OCI-LY3 (cell line): Measurements from ENCODE around the gene ELAVL2.

Experiments used
- H2AFZ ChIP-seq: fragments of 200-600, 300-600 bp; shearing (Covaris generic); 2 replicates; pipeline ENCODE4 v1.6.0; 2014; ENCODE audit warnings: antibody characterized with exemption, low read depth, low read length
- H3K27ac ChIP-seq: fragments of 200-600, 300-600 bp; sonication (generic); 2 replicates; pipeline ENCODE4 v1.5.1; 2014; ENCODE audit warnings: mild to moderate bottlenecking, low read length, moderate library complexity, mixed read lengths
- H3K27me3 ChIP-seq: fragments of 200-600, 300-600 bp; sonication (generic); 2 replicates; pipeline ENCODE4 v1.6.1; 2014; ENCODE audit warnings: low read depth, low read length, mixed read lengths
- H3K36me3 ChIP-seq: fragments of 200-600, 300-600 bp; sonication (generic); replicated peaks from 2 replicates; pipeline ENCODE3; 2014; ENCODE audit warnings: low read depth, low read length, mixed read lengths
- H3K4me1 ChIP-seq: fragments of 300-600, 200-600 bp; sonication (generic); 2 replicates; pipeline ENCODE4 v1.6.1; 2014; ENCODE audit warnings: low read length, mixed read lengths
- H3K4me2 ChIP-seq: fragments of 200-600, 300-600 bp; sonication (generic); 2 replicates; pipeline ENCODE4 v1.6.1; 2014; ENCODE audit warnings: low read length, mixed read lengths
- H3K4me3 ChIP-seq: fragments of 300-600, 200-600 bp; sonication (generic); 2 replicates; pipeline ENCODE4 v1.5.1; 2014; ENCODE audit warnings: antibody characterized with exemption, mild to moderate bottlenecking, low read length, moderate library complexity
- H3K79me2 ChIP-seq: fragments of 300-600, 200-600 bp; shearing (Covaris generic); 2 replicates; pipeline ENCODE4 v1.6.1; 2014; ENCODE audit warnings: mild to moderate bottlenecking, low read length, mixed read lengths
- H3K9ac ChIP-seq: fragments of 300-600, 200-600 bp; shearing (Covaris generic); 2 replicates; pipeline ENCODE4 v1.6.0; 2014; ENCODE audit warnings: mild to moderate bottlenecking, low read length, moderate library complexity
- H3K9me3 ChIP-seq: fragments of 200-600, 300-600 bp; shearing (Covaris generic); 2 replicates; pipeline ENCODE4 v1.6.1; 2014; ENCODE audit warnings: low read length, mixed read lengths; ENCODE audit not compliant: insufficient read depth
- H4K20me1 ChIP-seq: fragments of 200-600, 300-600 bp; sonication (generic); 2 replicates; pipeline ENCODE4 v1.6.1; 2016; ENCODE audit warnings: low read length, mixed read lengths; ENCODE audit not compliant: insufficient read depth
- EZH2phosphoT487 ChIP-seq: fragments of 200-600 bp; shearing (Covaris generic); IDR thresholded peaks from 2 replicates; pipeline ENCODE4 v1.6.1; 2018; ENCODE audit warnings: antibody characterized with exemption, mixed run types, low read depth
- TF ChIP-seq, protein P1 (sequence below): fragments of 200-600, 300-600 bp; sonication (generic); IDR thresholded peaks from 2 replicates; pipeline ENCODE4 v1.5.1; 2014; ENCODE audit warnings: antibody characterized with exemption, low read length, low read depth

ELAVL2 gene

DNA sequence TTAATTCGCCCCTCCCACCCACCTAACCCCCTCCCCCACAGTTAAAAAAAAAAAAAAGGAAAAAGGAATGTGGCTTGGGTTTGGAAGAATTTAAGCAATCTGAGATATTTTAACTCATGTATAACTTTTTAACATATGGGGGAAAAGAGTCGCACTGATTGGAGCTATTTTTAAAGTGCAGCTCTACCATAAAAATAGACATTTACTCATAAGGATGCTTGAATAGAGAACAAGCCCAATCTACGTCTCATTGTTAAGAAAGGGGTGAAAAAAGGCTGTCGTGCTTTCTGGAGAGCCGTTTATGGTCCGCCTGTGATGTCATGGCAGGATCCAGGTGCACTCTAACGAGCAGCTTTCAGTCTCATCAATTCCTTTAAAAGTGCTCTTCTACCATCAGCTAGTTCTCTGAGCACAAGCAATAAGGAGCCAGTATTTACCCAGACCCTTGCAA is 142.4 kb downstream of the ELAVL2 start:
- no peak overlapping the region for H3K4me3 ChIP-seq
- TF ChIP-seq, protein P1, sequence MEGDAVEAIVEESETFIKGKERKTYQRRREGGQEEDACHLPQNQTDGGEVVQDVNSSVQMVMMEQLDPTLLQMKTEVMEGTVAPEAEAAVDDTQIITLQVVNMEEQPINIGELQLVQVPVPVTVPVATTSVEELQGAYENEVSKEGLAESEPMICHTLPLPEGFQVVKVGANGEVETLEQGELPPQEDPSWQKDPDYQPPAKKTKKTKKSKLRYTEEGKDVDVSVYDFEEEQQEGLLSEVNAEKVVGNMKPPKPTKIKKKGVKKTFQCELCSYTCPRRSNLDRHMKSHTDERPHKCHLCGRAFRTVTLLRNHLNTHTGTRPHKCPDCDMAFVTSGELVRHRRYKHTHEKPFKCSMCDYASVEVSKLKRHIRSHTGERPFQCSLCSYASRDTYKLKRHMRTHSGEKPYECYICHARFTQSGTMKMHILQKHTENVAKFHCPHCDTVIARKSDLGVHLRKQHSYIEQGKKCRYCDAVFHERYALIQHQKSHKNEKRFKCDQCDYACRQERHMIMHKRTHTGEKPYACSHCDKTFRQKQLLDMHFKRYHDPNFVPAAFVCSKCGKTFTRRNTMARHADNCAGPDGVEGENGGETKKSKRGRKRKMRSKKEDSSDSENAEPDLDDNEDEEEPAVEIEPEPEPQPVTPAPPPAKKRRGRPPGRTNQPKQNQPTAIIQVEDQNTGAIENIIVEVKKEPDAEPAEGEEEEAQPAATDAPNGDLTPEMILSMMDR: no peak
- no peak for TF ChIP-seq EZH2phosphoT487
- H3K27me3 ChIP-seq: no peaks in the 10 kb centered on the region
- no peaks in the 10 kb centered on the region for H4K20me1 ChIP-seq
- H3K79me2 ChIP-seq: no peaks in the 10 kb centered on the region
- no peak overlapping the region for H3K4me2 ChIP-seq
- H3K4me1 ChIP-seq: no peaks in the 10 kb centered on the region
- H2AFZ ChIP-seq: no peak overlapping the region
- H3K9me3 ChIP-seq: no peaks in the 10 kb centered on the region
- no peak overlapping the region for H3K9ac ChIP-seq
- H3K27ac ChIP-seq: no peak overlapping the region
- H3K36me3 ChIP-seq: no peaks in the 10 kb centered on the region

DNA sequence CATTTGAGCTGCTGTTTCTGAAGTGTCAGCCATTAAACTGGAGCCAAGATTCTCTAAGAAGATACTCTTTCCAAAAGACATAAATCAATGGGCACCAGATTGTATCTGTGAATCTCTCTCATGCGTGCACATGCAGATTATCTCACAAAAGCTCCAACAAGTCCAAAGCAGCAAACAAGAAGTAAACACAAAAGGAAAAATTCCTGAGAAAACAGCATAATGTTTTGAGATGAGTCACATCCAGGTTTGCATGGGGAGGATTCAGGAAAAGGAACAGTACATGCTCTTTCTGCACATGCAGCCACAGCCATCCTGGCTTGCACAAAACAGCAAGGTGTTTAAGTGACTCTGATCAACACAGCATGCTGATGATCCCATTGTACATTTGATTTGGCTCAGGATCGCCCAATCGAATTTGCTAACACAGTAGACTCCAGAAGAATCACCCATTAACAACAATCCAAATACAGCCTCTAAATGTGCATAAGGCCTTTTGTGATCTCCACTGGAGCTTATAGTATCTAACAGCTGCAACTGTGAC is 143.1 kb downstream of the ELAVL2 start:
- Histone ChIP-seq H3K27ac (no peak overlapping the region), H3K9ac (no peak overlapping the region), H2AFZ (no peak overlapping the region), H3K4me3 (no peak overlapping the region), H3K36me3 (no peaks in the 10 kb centered on the region), H4K20me1 (no peaks in the 10 kb centered on the region), H3K4me1 (no peaks in the 10 kb centered on the region), H3K79me2 (no peaks in the 10 kb centered on the region), H3K27me3 (no peaks in the 10 kb centered on the region), H3K4me2 (no peak overlapping the region), H3K9me3 (no peaks in the 10 kb centered on the region)
- TF ChIP-seq EZH2phosphoT487: no peak
- TF ChIP-seq, protein P1: no peak

DNA sequence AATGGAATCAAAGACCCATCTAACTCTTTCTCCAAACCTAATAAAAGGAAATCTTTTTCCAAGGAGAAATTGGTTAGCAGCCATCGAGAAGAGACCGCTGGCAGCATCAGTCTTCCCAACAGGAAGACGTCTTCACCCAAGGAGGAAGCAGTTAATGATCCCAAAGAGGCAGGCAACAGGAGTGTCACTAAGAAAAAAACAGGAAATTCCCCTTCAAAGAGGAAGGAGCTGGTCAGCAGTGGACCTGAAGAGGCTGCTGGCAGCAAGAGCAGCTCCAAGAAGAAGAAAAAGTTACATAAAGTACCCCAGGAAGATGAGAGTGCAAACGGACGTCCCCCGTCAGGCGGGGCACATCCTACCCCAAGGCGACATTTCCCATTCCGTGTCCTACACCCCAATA is 143.7 kb downstream of the ELAVL2 start:
- Histone ChIP-seq H3K36me3 (no peaks in the 10 kb centered on the region), H3K27me3 (no peaks in the 10 kb centered on the region), H3K4me1 (no peaks in the 10 kb centered on the region), H3K9me3 (no peaks in the 10 kb centered on the region), H4K20me1 (no peaks in the 10 kb centered on the region), H3K4me2 (no peak overlapping the region), H3K9ac (no peak overlapping the region), H3K27ac (no peak overlapping the region), H3K4me3 (no peak overlapping the region), H3K79me2 (no peaks in the 10 kb centered on the region), H2AFZ (no peak overlapping the region)
- TF ChIP-seq, protein P1: no peak
- no peak for TF ChIP-seq EZH2phosphoT487

DNA sequence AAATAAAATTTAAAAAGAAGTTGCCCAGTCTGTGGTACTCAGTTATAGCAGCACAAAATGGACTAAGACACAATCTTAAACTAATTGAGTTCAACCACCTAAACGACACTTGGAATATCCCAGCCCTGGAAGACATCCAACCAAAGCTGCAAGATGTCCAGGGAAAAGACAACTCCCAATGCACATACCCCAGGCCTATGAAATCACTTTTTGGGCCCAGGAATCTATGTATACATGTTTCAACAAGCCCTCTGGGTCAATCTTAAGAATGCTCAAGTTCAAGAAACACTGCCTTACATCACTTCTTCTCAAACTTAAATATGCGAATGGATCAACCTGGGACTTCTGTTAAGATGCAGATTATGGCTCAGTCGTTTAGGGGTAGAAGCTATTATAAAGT is 148.6 kb downstream of the ELAVL2 start:
- Histone ChIP-seq H4K20me1 (no peaks in the 10 kb centered on the region), H3K9ac (no peak overlapping the region), H2AFZ (no peak overlapping the region), H3K4me1 (no peaks in the 10 kb centered on the region), H3K27ac (no peak overlapping the region), H3K4me3 (no peak overlapping the region), H3K79me2 (no peaks in the 10 kb centered on the region), H3K27me3 (no peaks in the 10 kb centered on the region), H3K4me2 (no peak overlapping the region), H3K9me3 (no peaks in the 10 kb centered on the region), H3K36me3 (no peaks in the 10 kb centered on the region)
- TF ChIP-seq, protein P1: no peak
- TF ChIP-seq EZH2phosphoT487: no peak
